Stomach (tissue), 4 donors: ENCODE data around the gene GPER1.

Experiments
- EP300 ChIP-seq: sonication (generic); formaldehyde crosslinking; IDR thresholded peaks from one replicate; pipeline ENCODE4 v1.6.1; 2017; ENCODE audit warnings: antibody characterized with exemption
- POLR2A ChIP-seq, 4 donors: fragments of 450-650 bp; IDR thresholded peaks; one replicate each; pipeline ENCODE4 v1.6.1; 2016; ENCODE audit warnings: antibody characterized with exemption in 4 of 4, control low read depth in 2 of 4, mild to moderate bottlenecking in 1 of 4, moderate library complexity in 1 of 4
- POLR2AphosphoS5 ChIP-seq, 3 donors: sonication (generic); formaldehyde crosslinking; IDR thresholded peaks; one replicate each; pipeline ENCODE4 v1.6.1; 2016; ENCODE audit warnings: antibody characterized with exemption in 3 of 3
- TF ChIP-seq, protein P1 (sequence below), 7 experiments: fragments of 450-650 bp in 4 of 7; fragments of 200-600 bp in 3 of 7; sonication (generic) in 3 of 7; IDR thresholded peaks; one replicate each; pipeline ENCODE4 v1.5.1; 2016 to 2019; ENCODE audit warnings: antibody characterized with exemption in 7 of 7, control low read depth in 2 of 7, mild to moderate bottlenecking in 1 of 7

DNA sequence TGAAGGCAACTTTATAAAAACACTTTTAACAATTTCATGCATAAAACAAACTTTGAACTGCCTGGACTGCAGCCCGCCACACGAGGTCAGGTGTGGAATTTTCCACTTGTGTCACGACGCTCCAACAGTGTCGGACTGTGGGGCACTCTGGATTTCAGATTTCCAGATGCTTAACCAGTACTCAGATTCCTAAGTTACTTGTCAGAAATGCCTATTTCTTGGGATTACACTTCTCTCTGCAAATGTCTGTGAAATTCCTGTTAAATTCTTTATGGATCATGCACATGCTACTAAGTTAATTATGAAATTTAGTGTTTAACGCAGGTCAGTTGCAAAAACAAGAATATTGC is 473 bp upstream of the GPER1 start:
- TF ChIP-seq, protein P1, sequence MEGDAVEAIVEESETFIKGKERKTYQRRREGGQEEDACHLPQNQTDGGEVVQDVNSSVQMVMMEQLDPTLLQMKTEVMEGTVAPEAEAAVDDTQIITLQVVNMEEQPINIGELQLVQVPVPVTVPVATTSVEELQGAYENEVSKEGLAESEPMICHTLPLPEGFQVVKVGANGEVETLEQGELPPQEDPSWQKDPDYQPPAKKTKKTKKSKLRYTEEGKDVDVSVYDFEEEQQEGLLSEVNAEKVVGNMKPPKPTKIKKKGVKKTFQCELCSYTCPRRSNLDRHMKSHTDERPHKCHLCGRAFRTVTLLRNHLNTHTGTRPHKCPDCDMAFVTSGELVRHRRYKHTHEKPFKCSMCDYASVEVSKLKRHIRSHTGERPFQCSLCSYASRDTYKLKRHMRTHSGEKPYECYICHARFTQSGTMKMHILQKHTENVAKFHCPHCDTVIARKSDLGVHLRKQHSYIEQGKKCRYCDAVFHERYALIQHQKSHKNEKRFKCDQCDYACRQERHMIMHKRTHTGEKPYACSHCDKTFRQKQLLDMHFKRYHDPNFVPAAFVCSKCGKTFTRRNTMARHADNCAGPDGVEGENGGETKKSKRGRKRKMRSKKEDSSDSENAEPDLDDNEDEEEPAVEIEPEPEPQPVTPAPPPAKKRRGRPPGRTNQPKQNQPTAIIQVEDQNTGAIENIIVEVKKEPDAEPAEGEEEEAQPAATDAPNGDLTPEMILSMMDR (IDR thresholded peaks at IDR 0.05), result no peak
- TF ChIP-seq POLR2AphosphoS5 (IDR thresholded peaks at IDR 0.05) (no peak), EP300 (no peak), POLR2A (IDR thresholded peaks at IDR 0.05) (no peak)
